ENCODE results near the gene EPB41L5. TPM values are rescaled to one million over a fixed set of nuclear protein-coding genes. Genes with fewer than 3 reads are reported as not detected.
"Not testable (repeated sequence)": the region's sequence is repeated elsewhere in the genome, so short reads cannot be mapped to it uniquely, and the experiment has no call there.

Gene EPB41L5
- total RNA-seq, 1 donor from 2014 or later, result 27.0 TPM

GRCh38 chr2:120042359-120042758 lies 29.5 kb downstream of the EPB41L5 start:
- no peak for TF ChIP-seq CTCF (conservative IDR thresholded peaks at IDR 0.05; ENCODE audit: low read depth, low read length)
- DNase-seq (ENCODE audit: low read depth), result no peak
- no peak overlapping the region for H3K4me3 ChIP-seq (ENCODE audit: low read depth, low read length)

DNA sequence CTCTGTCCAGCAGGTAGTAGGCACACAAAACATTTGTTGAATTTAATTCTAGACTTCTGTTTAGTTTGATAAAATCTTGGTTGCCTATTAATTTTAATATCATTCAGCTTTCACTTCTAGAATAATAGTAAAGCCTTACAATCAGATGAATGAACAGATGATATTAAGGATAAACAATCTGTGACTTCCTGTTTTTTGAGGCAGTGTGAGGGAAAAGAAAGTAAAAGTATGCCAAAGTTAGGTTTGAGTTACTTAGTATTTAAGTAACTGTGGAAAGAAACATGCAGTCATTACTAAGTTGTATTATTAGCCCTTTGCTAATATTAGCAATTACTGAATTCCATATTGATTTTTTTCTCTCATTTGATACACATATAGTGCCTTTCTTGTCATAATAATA lies 31.5 kb downstream of the EPB41L5 start:
- TF ChIP-seq CTCF (conservative IDR thresholded peaks at IDR 0.05; ENCODE audit: low read depth, low read length), result no peak
- DNase-seq (ENCODE audit: low read depth), result no peak
- no peak overlapping the region for H3K4me3 ChIP-seq (ENCODE audit: low read depth, low read length)

DNA sequence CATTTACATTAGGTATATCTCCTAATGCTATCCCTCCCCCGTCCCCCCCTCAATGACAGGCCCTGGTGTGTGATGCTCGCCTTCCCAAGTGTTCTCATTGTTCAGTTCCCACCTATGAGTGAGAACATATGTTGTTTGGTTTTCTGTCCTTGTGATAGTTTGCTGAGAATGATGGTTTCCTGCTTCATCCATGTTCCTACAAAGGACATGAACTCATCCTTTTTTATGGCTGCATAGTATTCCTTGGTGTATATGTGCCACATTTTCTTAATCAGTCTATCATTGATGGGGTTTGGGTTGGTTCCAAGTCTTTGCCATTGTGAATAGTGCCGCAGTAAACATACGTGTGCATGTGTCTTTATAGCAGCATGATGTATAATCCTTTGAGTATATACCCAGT lies 32.9 kb downstream of the EPB41L5 start:
- not testable (repeated sequence) for H3K4me3 ChIP-seq (ENCODE audit: low read depth, low read length); DNase-seq (ENCODE audit: low read depth)

GRCh38 chr2:120046252-120046651 lies 33.4 kb downstream of the EPB41L5 start:
- DNase-seq (ENCODE audit: low read depth); H3K4me3 ChIP-seq (ENCODE audit: low read depth, low read length): not testable (repeated sequence)

DNA sequence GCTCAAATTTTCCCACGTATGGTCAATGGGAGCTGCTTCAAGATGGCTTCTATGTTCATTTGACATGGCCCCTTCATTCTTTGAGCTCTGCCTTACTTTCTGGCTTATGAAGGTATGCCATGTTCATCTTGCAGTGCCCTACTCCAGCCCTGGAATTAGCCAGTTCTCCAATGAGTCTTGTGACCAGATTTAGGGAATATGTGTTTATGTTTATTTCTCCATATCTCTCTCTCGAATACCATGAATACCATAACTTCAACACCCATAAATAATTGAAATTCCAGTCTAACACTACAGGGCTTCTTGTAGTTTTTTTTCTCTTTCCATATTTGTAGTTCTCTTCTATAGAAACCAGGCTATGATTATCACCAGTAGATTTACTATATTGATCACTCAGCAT lies 39.7 kb downstream of the EPB41L5 start:
- no peak for DNase-seq (ENCODE audit: low read depth)
- no peak overlapping the region for H3K4me3 ChIP-seq (ENCODE audit: low read depth, low read length)
- TF ChIP-seq CTCF (conservative IDR thresholded peaks at IDR 0.05; ENCODE audit: low read depth, low read length), result no peak

DNA sequence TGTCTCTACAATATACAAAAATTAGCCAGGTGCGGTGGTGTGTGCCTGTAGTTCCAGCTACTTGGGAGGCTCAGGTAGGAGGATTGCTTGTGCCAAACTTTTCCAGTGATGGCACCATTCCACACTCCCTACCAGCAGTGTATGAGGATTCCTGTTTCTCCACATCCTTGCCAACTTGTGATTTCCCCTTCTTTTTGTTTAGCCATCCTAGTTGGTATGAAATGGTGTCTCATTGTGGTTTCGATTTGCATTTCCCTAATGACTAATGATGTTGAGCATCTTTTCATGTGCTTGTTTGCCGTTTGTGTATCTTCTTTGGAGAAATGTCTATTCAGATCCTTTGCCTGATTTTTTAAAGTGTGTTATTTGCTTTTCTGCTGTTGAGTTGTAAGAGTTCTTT lies 41.0 kb downstream of the EPB41L5 start:
- DNase-seq (ENCODE audit: low read depth), result no peak
- no peak overlapping the region for H3K4me3 ChIP-seq (ENCODE audit: low read depth, low read length)
- no peak for TF ChIP-seq CTCF (conservative IDR thresholded peaks at IDR 0.05; ENCODE audit: low read depth, low read length)

- TF ChIP-seq CTCF (conservative IDR thresholded peaks at IDR 0.05; ENCODE audit: low read depth, low read length), result no peak
- DNase-seq (ENCODE audit: low read depth), result no peak
- no peak overlapping the region for H3K4me3 ChIP-seq (ENCODE audit: low read depth, low read length)
Observed at GRCh38 chr2:120059483-120059882, 46.6 kb downstream of the EPB41L5 start.

DNA sequence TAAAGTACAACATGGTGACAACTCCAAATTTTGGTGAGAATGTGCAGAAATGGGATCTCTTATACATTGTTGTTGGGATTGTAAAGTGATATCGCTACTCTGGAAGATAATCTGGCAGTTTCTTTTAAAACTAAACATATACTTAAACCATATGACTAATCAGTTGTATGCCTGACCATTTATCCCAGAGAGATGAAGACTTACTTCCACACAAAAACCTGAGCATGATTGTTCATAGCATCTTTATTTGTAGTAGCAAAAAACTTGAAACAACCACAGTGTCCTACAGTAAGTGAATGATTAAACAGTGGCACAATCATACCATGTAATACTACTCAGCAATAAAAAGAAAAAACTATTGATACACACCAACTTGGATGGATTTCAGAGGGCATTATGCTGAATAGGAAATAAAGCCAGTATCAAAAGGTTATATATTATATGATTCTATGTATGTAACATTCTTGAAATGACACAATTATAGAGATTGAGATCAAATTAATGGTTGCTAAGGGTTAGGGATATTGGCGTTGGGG lies 47.3 kb downstream of the EPB41L5 start:
- no peak for DNase-seq (ENCODE audit: low read depth)
- no peak overlapping the region for H3K4me3 ChIP-seq (ENCODE audit: low read depth, low read length)
- no peak for TF ChIP-seq CTCF (conservative IDR thresholded peaks at IDR 0.05; ENCODE audit: low read depth, low read length)

Measured in epithelial cell of proximal tubule (primary cell).